Bronchial epithelial cell (primary cell): ENCODE data around the gene ATP4B. TPM values are rescaled to one million over a fixed set of nuclear protein-coding genes. Genes with fewer than 3 reads are reported as not detected.

Source experiments
- DNase-seq: peaks from one replicate; pipeline ENCODE4 v3.0.0-alpha.2; 2010; ENCODE audit warnings: low read depth
- FAIRE-seq: peaks from 2 replicates; lab custom pipeline; 2011; peaks lifted over from hg19 to GRCh38; lab: Jason Lieb, UNC
- H3K27me3 ChIP-seq: 2 replicates; pipeline ENCODE4 v1.5.1; 2011; ENCODE audit warnings: low read length; ENCODE audit not compliant: control insufficient read depth, insufficient read depth
- H3K36me3 ChIP-seq: 2 replicates; pipeline ENCODE4 v1.5.1; 2011; ENCODE audit warnings: low read length; ENCODE audit not compliant: control insufficient read depth, insufficient read depth
- H3K4me3 ChIP-seq: 2 replicates; pipeline ENCODE4 v1.5.1; 2011; ENCODE audit warnings: mild to moderate bottlenecking, low read depth, low read length, control low read depth
- total RNA-seq: library from RNA; depleted of rRNA; stranded (reverse); fragments of >200 nt; gene quantifications from 2 replicates; pipeline ENCODE4 v1.2.1, GENCODE V29; 2014
- TF ChIP-seq, protein P1 (sequence below): IDR thresholded peaks from 2 replicates; pipeline ENCODE4 v1.5.1; 2011; ENCODE audit warnings: mild to moderate bottlenecking, moderate library complexity, low read length, control low read depth, inconsistent platforms; ENCODE audit not compliant: insufficient read depth, severe bottlenecking

Gene ATP4B
- total RNA-seq, 1 donor from 2014 or later, result not detected

- no peak for FAIRE-seq
- TF ChIP-seq, protein P1, sequence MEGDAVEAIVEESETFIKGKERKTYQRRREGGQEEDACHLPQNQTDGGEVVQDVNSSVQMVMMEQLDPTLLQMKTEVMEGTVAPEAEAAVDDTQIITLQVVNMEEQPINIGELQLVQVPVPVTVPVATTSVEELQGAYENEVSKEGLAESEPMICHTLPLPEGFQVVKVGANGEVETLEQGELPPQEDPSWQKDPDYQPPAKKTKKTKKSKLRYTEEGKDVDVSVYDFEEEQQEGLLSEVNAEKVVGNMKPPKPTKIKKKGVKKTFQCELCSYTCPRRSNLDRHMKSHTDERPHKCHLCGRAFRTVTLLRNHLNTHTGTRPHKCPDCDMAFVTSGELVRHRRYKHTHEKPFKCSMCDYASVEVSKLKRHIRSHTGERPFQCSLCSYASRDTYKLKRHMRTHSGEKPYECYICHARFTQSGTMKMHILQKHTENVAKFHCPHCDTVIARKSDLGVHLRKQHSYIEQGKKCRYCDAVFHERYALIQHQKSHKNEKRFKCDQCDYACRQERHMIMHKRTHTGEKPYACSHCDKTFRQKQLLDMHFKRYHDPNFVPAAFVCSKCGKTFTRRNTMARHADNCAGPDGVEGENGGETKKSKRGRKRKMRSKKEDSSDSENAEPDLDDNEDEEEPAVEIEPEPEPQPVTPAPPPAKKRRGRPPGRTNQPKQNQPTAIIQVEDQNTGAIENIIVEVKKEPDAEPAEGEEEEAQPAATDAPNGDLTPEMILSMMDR, result no peak
- no peak for DNase-seq
- no peaks in the 10 kb centered on the region for H3K27me3 ChIP-seq
- H3K4me3 ChIP-seq, result no peak overlapping the region
- H3K36me3 ChIP-seq, result no peaks in the 10 kb centered on the region
Observed at GRCh38 chr13:113646921-113647340, 11.1 kb downstream of the ATP4B start.

- no peak for FAIRE-seq
- Histone ChIP-seq H3K27me3 (no peaks in the 10 kb centered on the region), H3K36me3 (no peaks in the 10 kb centered on the region), H3K4me3 (no peak overlapping the region)
- TF ChIP-seq, protein P1, result no peak
- DNase-seq, result no peak
Observed at GRCh38 chr13:113646376-113646775, 11.6 kb downstream of the ATP4B start.

DNA sequence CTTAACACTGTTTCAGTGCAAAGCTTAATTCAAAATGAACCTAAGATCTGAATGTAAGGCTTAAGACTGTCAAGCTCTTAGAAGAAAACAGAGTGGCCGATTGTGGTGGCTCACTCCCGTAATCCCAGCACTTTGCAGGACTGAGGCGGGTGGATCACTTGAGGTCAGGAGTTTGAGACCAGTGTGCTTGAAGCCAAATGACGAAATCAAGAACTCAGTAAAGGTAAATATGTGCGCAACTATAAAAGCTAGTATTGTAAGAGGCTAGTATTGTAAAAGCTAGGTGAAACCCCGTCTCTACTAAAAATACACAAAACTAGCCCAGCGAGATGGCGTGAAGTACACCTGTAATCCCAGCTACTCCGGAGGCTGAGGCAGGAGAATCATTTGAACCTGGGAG, 12.7 kb downstream of the ATP4B start:
- Histone ChIP-seq H3K27me3 (no peaks in the 10 kb centered on the region), H3K36me3 (peaks cover 3% of the 10 kb centered on the region), H3K4me3 (no peak overlapping the region)
- DNase-seq, result no peak
- FAIRE-seq, result no peak
- TF ChIP-seq, protein P1, result no peak

DNA sequence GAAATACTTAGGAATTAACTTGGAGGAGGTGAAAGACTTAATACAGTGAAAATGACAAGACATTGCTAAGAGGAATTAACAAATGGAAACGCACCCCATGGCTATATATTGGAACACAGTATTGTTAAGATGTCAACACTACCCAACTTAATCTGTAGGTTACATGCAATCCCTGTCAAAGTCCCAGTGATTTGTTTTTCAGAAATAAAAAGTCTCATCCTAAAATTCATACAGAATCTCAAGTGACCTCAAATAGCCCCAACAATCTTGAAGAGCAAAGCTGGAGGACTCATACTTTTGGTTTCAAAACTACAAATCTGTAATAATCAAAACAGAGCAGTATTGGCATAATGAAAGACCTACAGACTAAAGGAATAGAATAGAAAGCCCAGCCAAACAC, 13.2 kb downstream of the ATP4B start:
- TF ChIP-seq, protein P1, result no peak
- Histone ChIP-seq H3K36me3 (peaks cover 4% of the 10 kb centered on the region), H3K4me3 (no peak overlapping the region), H3K27me3 (no peaks in the 10 kb centered on the region)
- FAIRE-seq (no peak), DNase-seq (no peak)

GRCh38 chr13:113643593-113643992, 14.4 kb downstream of the ATP4B start:
- no peak for DNase-seq
- Histone ChIP-seq H3K36me3 (peaks cover 8% of the 10 kb centered on the region), H3K4me3 (no peak overlapping the region), H3K27me3 (no peaks in the 10 kb centered on the region)
- FAIRE-seq, result no peak
- TF ChIP-seq, protein P1, result no peak

- FAIRE-seq, result no peak
- peaks cover 14% of the 10 kb centered on the region for H3K36me3 ChIP-seq
Observed at GRCh38 chr13:113642563-113642962, 15.4 kb downstream of the ATP4B start.

More at GRCh38 chr13:113642563-113642962, 15.4 kb downstream of the ATP4B start:
- DNase-seq, result no peak
- Histone ChIP-seq H3K4me3 (no peak overlapping the region), H3K27me3 (no peaks in the 10 kb centered on the region)
- TF ChIP-seq, protein P1, result no peak
